ENCODE measurements around the gene TMEM37.

TMEM37 gene

DNA sequence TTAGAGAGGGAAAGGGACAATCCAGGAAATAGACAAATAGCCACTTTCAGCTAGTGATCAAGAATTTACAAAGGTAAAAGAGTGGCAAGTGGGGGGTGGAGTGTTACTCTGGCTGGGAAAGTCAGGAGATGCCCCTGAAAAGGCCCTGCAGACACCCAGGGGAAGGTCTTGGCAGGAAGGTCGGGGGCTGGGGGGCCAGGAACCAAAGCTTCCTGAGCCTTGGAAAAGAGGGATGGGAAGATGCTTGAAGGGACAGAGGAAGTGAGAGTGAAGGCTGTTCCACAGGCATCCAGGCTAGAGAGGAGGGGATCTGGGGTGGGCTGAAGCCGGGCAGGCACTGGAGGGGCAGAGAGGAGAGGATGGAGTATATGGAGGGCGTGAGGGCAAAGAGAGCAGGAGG lies 3.9 kb upstream of the TMEM37 start:
- Histone ChIP-seq H3K4me1 (ENCODE audit: control insufficient read depth in 1 of 2, insufficient read depth in 1 of 2, low read depth in 1 of 2, low read length in 1 of 2) (peaks cover 6 to 13% of the 10 kb centered on the region in 2 experiments), H3K9me3 (no peaks in the 10 kb centered on the region), H3K27me3 (peaks cover 88% of the 10 kb centered on the region), H3K27ac (no peak overlapping the region), H3K4me3 (ENCODE audit: low read depth in 1 of 2, low read length in 1 of 2) (no peak overlapping the region), H3K36me3 (no peaks in the 10 kb centered on the region)
- TF ChIP-seq, protein P1, sequence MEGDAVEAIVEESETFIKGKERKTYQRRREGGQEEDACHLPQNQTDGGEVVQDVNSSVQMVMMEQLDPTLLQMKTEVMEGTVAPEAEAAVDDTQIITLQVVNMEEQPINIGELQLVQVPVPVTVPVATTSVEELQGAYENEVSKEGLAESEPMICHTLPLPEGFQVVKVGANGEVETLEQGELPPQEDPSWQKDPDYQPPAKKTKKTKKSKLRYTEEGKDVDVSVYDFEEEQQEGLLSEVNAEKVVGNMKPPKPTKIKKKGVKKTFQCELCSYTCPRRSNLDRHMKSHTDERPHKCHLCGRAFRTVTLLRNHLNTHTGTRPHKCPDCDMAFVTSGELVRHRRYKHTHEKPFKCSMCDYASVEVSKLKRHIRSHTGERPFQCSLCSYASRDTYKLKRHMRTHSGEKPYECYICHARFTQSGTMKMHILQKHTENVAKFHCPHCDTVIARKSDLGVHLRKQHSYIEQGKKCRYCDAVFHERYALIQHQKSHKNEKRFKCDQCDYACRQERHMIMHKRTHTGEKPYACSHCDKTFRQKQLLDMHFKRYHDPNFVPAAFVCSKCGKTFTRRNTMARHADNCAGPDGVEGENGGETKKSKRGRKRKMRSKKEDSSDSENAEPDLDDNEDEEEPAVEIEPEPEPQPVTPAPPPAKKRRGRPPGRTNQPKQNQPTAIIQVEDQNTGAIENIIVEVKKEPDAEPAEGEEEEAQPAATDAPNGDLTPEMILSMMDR (IDR thresholded peaks at IDR 0.05) = no peak

DNA sequence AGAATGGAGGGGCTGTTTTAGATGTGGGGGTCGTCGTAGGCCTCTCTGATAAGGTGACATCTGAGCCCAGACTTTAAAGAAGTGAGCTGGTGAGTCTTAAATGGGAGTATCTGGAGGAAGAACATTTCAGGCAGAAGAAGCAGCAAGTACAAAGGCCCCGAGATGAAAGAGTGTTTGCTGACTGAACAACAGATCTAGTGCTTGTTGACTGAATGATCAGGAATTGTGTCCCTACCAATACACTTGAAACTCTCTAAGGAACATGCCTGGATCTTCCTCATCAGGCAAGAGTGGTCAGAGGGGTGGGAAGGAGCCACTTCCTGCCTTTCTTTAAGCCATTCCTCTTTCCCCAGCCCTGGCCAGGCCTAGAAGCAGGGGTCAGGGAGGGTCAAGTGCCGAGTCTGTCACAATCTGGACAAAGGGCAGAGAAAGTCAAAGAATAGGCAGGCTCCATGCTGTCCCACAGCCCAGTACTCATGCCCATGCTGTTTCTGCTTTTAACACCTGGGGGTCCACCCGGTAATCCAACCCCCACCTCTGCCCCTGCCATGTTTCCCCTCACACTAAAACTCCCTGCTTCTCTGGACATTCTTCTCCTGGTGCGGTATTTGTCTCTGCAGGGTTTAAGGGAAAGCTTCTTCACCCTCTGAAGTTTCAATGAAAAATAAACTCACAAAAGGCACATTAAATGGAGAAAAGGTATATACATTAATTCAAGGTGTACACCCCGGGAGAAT lies 3.0 kb upstream of the TMEM37 start:
- H3K4me3 ChIP-seq (ENCODE audit: low read depth in 1 of 2, low read length in 1 of 2) = no peak overlapping the region
- TF ChIP-seq, protein P1 (IDR thresholded peaks at IDR 0.05) = no peak
- peaks cover 6 to 13% of the 10 kb centered on the region in 2 experiments for H3K4me1 ChIP-seq (ENCODE audit: control insufficient read depth in 1 of 2, insufficient read depth in 1 of 2, low read depth in 1 of 2, low read length in 1 of 2)
- no peaks in the 10 kb centered on the region for H3K36me3 ChIP-seq
- no peaks in the 10 kb centered on the region for H3K9me3 ChIP-seq
- no peak overlapping the region for H3K27ac ChIP-seq
- H3K27me3 ChIP-seq = peaks cover 95% of the 10 kb centered on the region

DNA sequence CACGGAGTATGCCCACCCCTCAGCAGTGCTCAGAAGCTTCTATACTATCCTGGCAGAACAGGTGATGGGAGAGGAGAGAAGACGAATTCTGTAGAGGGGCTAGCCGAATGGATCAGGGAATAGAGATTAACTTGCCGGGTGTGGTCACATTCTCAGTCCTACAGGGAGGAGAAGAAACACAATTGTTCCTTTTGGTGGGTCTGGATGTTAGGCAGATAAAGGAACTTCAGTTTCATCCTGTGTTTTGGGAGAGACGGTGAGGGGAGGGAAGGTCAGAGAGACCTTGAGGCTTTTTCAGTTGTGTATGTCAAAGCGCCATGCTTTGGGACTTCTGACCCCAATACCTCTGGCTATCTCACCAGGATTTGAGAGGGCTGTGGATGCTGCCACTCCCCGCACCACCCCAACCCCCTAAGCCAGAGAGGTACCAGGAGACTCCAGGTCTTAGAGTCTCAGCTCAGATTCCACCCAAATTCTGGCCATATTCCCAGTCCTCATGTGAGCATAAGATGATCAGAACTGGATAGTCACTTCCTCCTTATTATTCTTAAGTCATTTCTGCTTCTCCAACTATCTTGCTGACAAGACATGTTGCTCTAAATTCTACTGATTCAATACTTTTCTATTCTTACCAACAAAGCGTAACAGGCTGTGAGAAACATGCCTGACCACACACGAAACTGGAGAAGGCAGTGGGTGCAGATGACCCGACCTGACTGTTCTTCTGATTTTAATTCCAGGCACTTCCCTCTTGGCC lies 2.3 kb upstream of the TMEM37 start:
- no peaks in the 10 kb centered on the region for H3K9me3 ChIP-seq
- TF ChIP-seq, protein P1 (IDR thresholded peaks at IDR 0.05) = no peak
- H3K27ac ChIP-seq = no peak overlapping the region
- no peak overlapping the region for H3K4me3 ChIP-seq (ENCODE audit: low read depth in 1 of 2, low read length in 1 of 2)
- peaks cover 99% of the 10 kb centered on the region for H3K27me3 ChIP-seq
- H3K36me3 ChIP-seq = no peaks in the 10 kb centered on the region
- H3K4me1 ChIP-seq (ENCODE audit: control insufficient read depth in 1 of 2, insufficient read depth in 1 of 2, low read depth in 1 of 2, low read length in 1 of 2) = peaks cover 6 to 13% of the 10 kb centered on the region in 2 experiments

DNA sequence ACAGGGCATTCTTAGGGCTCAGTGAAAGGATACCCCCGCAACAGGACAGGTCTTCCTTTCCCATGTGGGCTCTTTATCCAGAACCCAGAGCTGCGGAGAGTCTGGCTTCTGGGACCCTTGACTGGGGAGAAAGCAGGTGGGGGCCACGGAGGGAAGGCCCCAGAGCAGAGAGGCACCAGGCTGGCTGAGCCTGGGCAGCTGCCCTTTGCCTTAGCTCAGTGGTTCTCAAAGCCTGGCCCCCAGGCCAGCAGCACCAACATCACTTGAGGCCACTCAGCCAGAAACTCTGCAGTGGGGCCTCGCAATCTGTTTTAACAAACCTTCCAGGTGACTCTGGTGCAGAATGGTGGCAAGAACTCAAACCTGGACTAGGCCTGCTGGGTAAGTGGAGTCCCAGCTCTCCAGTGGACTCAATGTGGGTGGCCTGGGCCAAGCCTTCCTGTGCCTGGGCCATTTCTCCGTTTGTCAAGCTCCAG lies 1.6 kb upstream of the TMEM37 start:
- TF ChIP-seq, protein P1 (IDR thresholded peaks at IDR 0.05) = no peak
- no peaks in the 10 kb centered on the region for H3K36me3 ChIP-seq
- H3K27me3 ChIP-seq = peaks cover 96% of the 10 kb centered on the region
- H3K9me3 ChIP-seq = no peaks in the 10 kb centered on the region
- no peak overlapping the region for H3K27ac ChIP-seq
- H3K4me1 ChIP-seq (ENCODE audit: control insufficient read depth in 1 of 2, insufficient read depth in 1 of 2, low read depth in 1 of 2, low read length in 1 of 2) = peaks cover 6 to 13% of the 10 kb centered on the region in 2 experiments
- no peak overlapping the region for H3K4me3 ChIP-seq (ENCODE audit: low read depth in 1 of 2, low read length in 1 of 2)

DNA sequence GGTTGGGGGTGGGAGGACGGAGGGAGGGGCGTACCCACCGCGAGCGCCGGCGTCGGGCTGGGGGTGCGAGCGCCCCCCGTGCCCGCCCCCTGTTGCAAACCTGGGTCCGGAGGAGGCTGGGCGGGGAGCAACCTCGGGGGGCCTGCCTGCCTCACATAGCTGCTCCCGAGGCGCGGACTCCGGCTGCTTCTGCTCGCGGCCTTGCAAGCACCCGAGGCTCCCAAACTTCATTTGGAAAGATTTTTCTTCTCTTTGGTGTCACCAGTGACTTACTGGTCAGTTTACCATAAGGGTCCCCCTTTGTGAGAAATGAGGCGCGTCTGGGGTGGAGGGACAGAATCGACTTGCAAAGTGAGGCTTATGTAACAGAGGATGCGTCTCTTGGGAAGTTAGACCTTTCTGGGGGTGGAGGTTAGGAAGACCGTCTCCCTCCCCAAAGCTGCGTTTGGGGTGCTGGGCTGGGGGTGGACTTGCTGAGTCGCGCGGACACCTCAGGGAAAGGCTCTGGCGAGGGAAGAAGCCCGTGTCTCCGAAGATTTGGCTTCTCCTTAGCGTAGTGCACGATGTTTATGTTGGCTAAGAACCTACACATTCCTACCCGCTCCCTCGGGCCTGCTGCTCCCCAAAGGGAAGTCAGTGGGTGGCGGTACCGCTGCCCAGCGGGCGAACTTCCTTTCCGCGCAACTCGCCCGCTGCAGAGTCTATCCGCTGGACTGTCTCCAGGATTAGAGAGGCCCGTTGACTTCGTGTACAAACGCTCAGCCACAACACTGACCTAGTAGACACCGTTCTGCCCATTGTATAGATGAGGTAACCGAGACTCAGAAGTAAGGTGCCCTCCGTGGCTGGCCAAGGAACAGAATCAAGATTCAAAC lies 559 bp downstream of the TMEM37 start:
- no peaks in the 10 kb centered on the region for H3K36me3 ChIP-seq

More for the DNA sequence above, 559 bp downstream of the TMEM37 start:
- TF ChIP-seq, protein P1 (IDR thresholded peaks at IDR 0.05) = no peak
- peaks cover 6 to 13% of the 10 kb centered on the region in 2 experiments for H3K4me1 ChIP-seq (ENCODE audit: control insufficient read depth in 1 of 2, insufficient read depth in 1 of 2, low read depth in 1 of 2, low read length in 1 of 2)
- H3K27me3 ChIP-seq = peaks cover 76% of the 10 kb centered on the region
- no peaks in the 10 kb centered on the region for H3K9me3 ChIP-seq
- no peak overlapping the region for H3K27ac ChIP-seq
- no peak overlapping the region for H3K4me3 ChIP-seq (ENCODE audit: low read depth in 1 of 2, low read length in 1 of 2)
